GM12878 (cell line): ENCODE measurements around the gene DCAF17. TPM values are rescaled to one million over a fixed set of nuclear protein-coding genes. Genes with fewer than 3 reads are reported as not detected.

Source experiments
- ATAC-seq: fragments of 200-7000 bp; cut with Tn5 transposase; 3 replicates; pipeline ENCODE4 v1.9.1; 2020; ENCODE audit warnings: mild to moderate bottlenecking, moderate library complexity
- BruUV-seq: library from RNA; stranded (reverse); fragments of 400-500 nt; replicated peaks from 2 replicates; lab custom pipeline; 2021; lab: Mats Ljungman, UMichigan
- CTCF ChIA-PET: fragments of 300-600 bp; sonication (Branson Sonifier 250); formaldehyde crosslinking; extraction: SDS; loops from one replicate; lab custom pipeline; 2021; ENCODE audit warnings: inconsistent platforms; lab: Yijun Ruan, JAX
- POLR2A ChIA-PET: fragments of 350-600 bp; formaldehyde crosslinking; extraction: SDS; loops from one replicate; lab custom pipeline; 2021; ENCODE audit warnings: inconsistent platforms; lab: Charles Lee
- RAD21 ChIA-PET: fragments of 300-600 bp; sonication (Branson Sonifier 250); formaldehyde crosslinking; loops from one replicate; lab custom pipeline; 2023; ENCODE audit warnings: antibody characterized with exemption; ENCODE audit not compliant: unreplicated experiment; lab: Charles Lee
- SMC1A ChIA-PET: fragments of 300-600 bp; sonication (Branson Sonifier 250); formaldehyde crosslinking; loops from one replicate; lab custom pipeline; 2023; ENCODE audit not compliant: unreplicated experiment, uncharacterized antibody; lab: Charles Lee
- DNase-seq: peaks from one replicate; pipeline ENCODE4 v3.0.0-alpha.2; 2011; ENCODE audit warnings: low read depth, low spot score
- FAIRE-seq: peaks from 3 replicates; lab custom pipeline; 2011; peaks lifted over from hg19 to GRCh38; lab: Jason Lieb, UNC
- H2AFZ ChIP-seq: 2 replicates; pipeline ENCODE4 v1.6.0; 2011; ENCODE audit warnings: low read depth, low read length, control low read depth; ENCODE audit not compliant: control insufficient read depth
- H3K27ac ChIP-seq: 2 replicates; pipeline ENCODE4 v1.5.1; 2011; ENCODE audit warnings: control low read depth; ENCODE audit not compliant: control insufficient read depth, insufficient read depth
- H3K27me3 ChIP-seq, 2 experiments: replicated peaks in 1 of 2; 2 replicates each; pipeline versions ENCODE4 v1.6.0 to v1.6.1; 2011; ENCODE audit warnings: low read length in 1 of 2; ENCODE audit not compliant: control insufficient read depth in 2 of 2, insufficient read depth in 2 of 2
- H3K36me3 ChIP-seq, 2 experiments: 2 replicates each; pipeline ENCODE4 v1.5.1; 2011; ENCODE audit warnings: low read length in 1 of 2; ENCODE audit not compliant: control insufficient read depth in 2 of 2, insufficient read depth in 2 of 2
- H3K4me1 ChIP-seq: 2 replicates; pipeline ENCODE4 v1.6.1; 2011; ENCODE audit warnings: mild to moderate bottlenecking, low read length, moderate library complexity, mixed read lengths; ENCODE audit not compliant: control insufficient read depth, insufficient read depth
- H3K4me2 ChIP-seq: 2 replicates; pipeline ENCODE4 v1.6.0; 2011; ENCODE audit warnings: control low read depth; ENCODE audit not compliant: control insufficient read depth, insufficient read depth
- H3K4me3 ChIP-seq: fragments of 200-600 bp; sonication (generic); 2 replicates; pipeline ENCODE4 v1.5.1; 2016
- H3K79me2 ChIP-seq: 2 replicates; pipeline ENCODE4 v1.6.0; 2011; ENCODE audit warnings: low read length; ENCODE audit not compliant: control insufficient read depth, insufficient read depth
- H3K9ac ChIP-seq: 2 replicates; pipeline ENCODE4 v1.8.0; 2011; ENCODE audit warnings: low read length, control low read depth, mixed read lengths; ENCODE audit not compliant: control insufficient read depth, insufficient read depth
- H3K9me3 ChIP-seq: replicated peaks from 3 replicates; pipeline ENCODE4 v1.5.1; 2011; ENCODE audit warnings: mild to moderate bottlenecking, low read length; ENCODE audit not compliant: control insufficient read depth, insufficient read depth
- H4K20me1 ChIP-seq: 2 replicates; pipeline ENCODE4 v1.6.0; 2011; ENCODE audit not compliant: control insufficient read depth, insufficient read depth
- ATF2 ChIP-seq: IDR thresholded peaks from 2 replicates; pipeline ENCODE4 v1.6.1; 2012; ENCODE audit warnings: low read length, inconsistent platforms
- ATF7 ChIP-seq: fragments of 450-650 bp; IDR thresholded peaks from 2 replicates; pipeline ENCODE4 v1.6.1; 2016; ENCODE audit warnings: low read depth, mild to moderate bottlenecking
- EED ChIP-seq: sonication (generic); IDR thresholded peaks from 2 replicates; pipeline ENCODE4 v1.6.1; 2016; ENCODE audit warnings: antibody characterized with exemption, low read depth
- IKZF2 ChIP-seq, 2 experiments: fragments of 450-650 bp; IDR thresholded peaks; 2 replicates each; pipeline ENCODE4 v1.6.1; 2017; ENCODE audit warnings: mild to moderate bottlenecking in 2 of 2, moderate library complexity in 2 of 2
- IRF4 ChIP-seq: IDR thresholded peaks from 2 replicates; pipeline ENCODE4 v1.6.1; 2011; ENCODE audit warnings: low read depth, low read length
- MEF2A ChIP-seq: IDR thresholded peaks from 2 replicates; pipeline ENCODE4 v1.6.1; 2011; ENCODE audit warnings: low read depth, mild to moderate bottlenecking, low read length, moderate library complexity; ENCODE audit not compliant: insufficient read depth
- NFIC ChIP-seq: IDR thresholded peaks from 2 replicates; pipeline ENCODE4 v1.6.1; 2012; ENCODE audit warnings: low read depth, mild to moderate bottlenecking, inconsistent platforms, low read length, moderate library complexity
- NR2C2 ChIP-seq: IDR thresholded peaks from 2 replicates; pipeline ENCODE4 v1.6.1; 2011; ENCODE audit warnings: borderline replicate concordance, low read depth; ENCODE audit not compliant: control insufficient read depth, insufficient read length
- RELA ChIP-seq: fragments of 450-650 bp; IDR thresholded peaks from 2 replicates; pipeline ENCODE4 v1.8.0; 2014; ENCODE audit warnings: borderline replicate concordance; ENCODE audit not compliant: partially characterized antibody
- RELB ChIP-seq: fragments of 450-650 bp; IDR thresholded peaks from 2 replicates; pipeline ENCODE4 v1.6.1; 2017; ENCODE audit warnings: low read depth, mild to moderate bottlenecking, moderate library complexity
- TBL1XR1 ChIP-seq: IDR thresholded peaks from 2 replicates; pipeline ENCODE4 v1.6.1; 2012; ENCODE audit warnings: low read depth, low read length, improper control_type of control experiment
- TCF12 ChIP-seq: IDR thresholded peaks from 2 replicates; pipeline ENCODE4 v1.6.1; 2011; ENCODE audit warnings: low read depth, mild to moderate bottlenecking, low read length
- ZNF687 ChIP-seq: fragments of 450-650 bp; IDR thresholded peaks from 2 replicates; pipeline ENCODE4 v1.6.1; 2017; ENCODE audit warnings: mild to moderate bottlenecking, moderate library complexity
- WGBS: methylation state at CpG from one replicate; pipeline ENCODE4 v1.1.6; 2016; ENCODE audit warnings: low lambda C conversion rate; ENCODE audit not compliant: insufficient replicate concordance, insufficient coverage; ENCODE audit errors: missing lambda C conversion rate; 5-methylcytosine and 5-hydroxymethylcytosine counted together
- in situ Hi-C: fragments of 300-500 bp; cut with MboI; formaldehyde crosslinking; loops from 9 replicates; pipeline ENCODE4 v1.14.3; 2018; ENCODE audit warnings: mixed read lengths
- intact Hi-C: fragments of 100-400 bp; cut with micrococcal nuclease; formaldehyde crosslinking; loops from one replicate; pipeline ENCODE4 v1.14.2; 2022; ENCODE audit not compliant: unreplicated experiment
- polyA plus RNA-seq, 11 experiments: library from polyadenylated mRNA; depleted of rRNA in 4 of 11; unstranded in 6 of 11; stranded (reverse) in 5 of 11; fragments of >200 nt; fragmentation: Nextera tagmentation in 4 of 11; fragmentation: Illumina TruSeq in 1 of 11; extraction: Ambion mirVana in 4 of 11; extraction: Trizol in 1 of 11; gene quantifications; 1 replicate in 1 of 11; 2 replicates in 10 of 11; pipeline versions ENCODE4 v1.2.1 to v1.2.3, GENCODE V29; 2011 to 2016; ENCODE audit warnings: inconsistent platforms in 2 of 11, missing spikeins in 2 of 11, low read depth in 1 of 11
- total RNA-seq, 4 experiments: library from RNA; depleted of rRNA in 3 of 4; stranded (reverse); fragments of >200 nt in 3 of 4; fragmentation: Illumina TruSeq in 1 of 4; extraction: Trizol in 1 of 4; gene quantifications; 2 replicates each; pipeline versions ENCODE4 v1.2.1 to v1.2.3, GENCODE V29; 2013 to 2021

The DCAF17 gene
- total and polyA plus RNA-seq, 10 of the 15 experiments (the other 5 are each of a cell fraction or from before 2014, with no cell fraction given) = 5.2 to 32.9 (median 23.4) TPM

GRCh38 chr2:171505374-171505773 lies 71.3 kb downstream of the DCAF17 start (continued):
- no peak for TF ChIP-seq ZNF687

- no peaks in the 10 kb centered on the region for H3K36me3 ChIP-seq
- RAD21 ChIA-PET = interaction anchor here (0.5 to 4.8 kb wide), 9 partner anchors 12 to 162 kb away, joined by 3 to 23 read pairs (median 3); partner anchors contain the start of genes CYBRD1, DCAF17 and METTL8
- FAIRE-seq = peak; percentile 78
- peak overlapping the region; percentile 56 for H3K4me2 ChIP-seq
- BruUV-seq = no TSS peak
- peak; percentile 83 for ATAC-seq
- H4K20me1 ChIP-seq = no peaks in the 10 kb centered on the region
- 54% methylated on average over 9 of the region's 9 CpGs for WGBS
- H3K9me3 ChIP-seq = no peaks in the 10 kb centered on the region; the same call in 2 of the 3 replicates
- intact Hi-C loops (no loop called here), in situ Hi-C loops (no loop called here)
- H3K4me1 ChIP-seq = peaks cover 30% of the 10 kb centered on the region
- POLR2A ChIA-PET = interaction anchor here (0.5 to 2.5 kb wide), 4 partner anchors 11 to 76 kb away, joined by 3 to 13 read pairs (median 5); partner anchors contain the start of genes CYBRD1, DCAF17 and METTL8
- H3K27ac ChIP-seq = peak overlapping the region; percentile 30
- H2AFZ ChIP-seq = peak overlapping the region; percentile 78
- H3K79me2 ChIP-seq = no peaks in the 10 kb centered on the region
- no peaks in the 10 kb centered on the region for H3K27me3 ChIP-seq
- no peak overlapping the region for H3K4me3 ChIP-seq
- no peak overlapping the region for H3K9ac ChIP-seq
- CTCF ChIA-PET = interaction anchor here (0.5 to 2.4 kb wide), 7 partner anchors 11 to 925 kb away, joined by 3 to 14 read pairs (median 4); partner anchors contain the start of gene CYBRD1
- SMC1A ChIA-PET = interaction anchor here (0.7 to 4.4 kb wide), 10 partner anchors 12 to 579 kb away, joined by 3 to 46 read pairs (median 3); partner anchors contain the start of gene CYBRD1
- DNase-seq = peak; percentile 75
- TF ChIP-seq TBL1XR1 (0 out of 2 replicates have a peak, but pooled peaks have one; percentile 19), RELB (peak; percentile 61; the same call in 1 of the 2 replicates), ATF2 (peak; percentile 52; the same call in 1 of the 2 replicates), EED (peak; percentile 81), IRF4 (peak; percentile 66; the same call in 1 of the 2 replicates), MEF2A (peak; percentile 58; the same call in 1 of the 2 replicates), RELA (peak; percentile 68), NFIC (peak; percentile 58; the same call in 1 of the 2 replicates), ATF7 (peak; percentile 62), TCF12 (no peak), IKZF2 (IDR thresholded peaks at IDR 0.05) (peak; percentile 73 to 82; a peak in 3 of 4 replicates), NR2C2 (no peak)
Observed at GRCh38 chr2:171509945-171510731, 76.1 kb downstream of the DCAF17 start.
